GM13977 (cell line): ENCODE measurements around the gene CA6.
"Not testable (repeated sequence)": the region's sequence is repeated elsewhere in the genome, so short reads cannot be mapped to it uniquely, and the experiment has no call there.

ENCODE experiments used
- DNase-seq: peaks from one replicate; pipeline ENCODE4 v3.0.0; 2012; ENCODE audit warnings: low spot score
- in situ Hi-C: fragments of 300-500 bp; cut with MboI; formaldehyde crosslinking; loops from one replicate; pipeline ENCODE4 v1.12.0; 2022; ENCODE audit warnings: low sequenced_read_pairs, low pct_unique_long_range_greater_than_20kb, mixed read lengths, inconsistent platforms; ENCODE audit not compliant: unreplicated experiment
- TF ChIP-seq, protein P1 (sequence below): IDR thresholded peaks from 2 replicates; pipeline ENCODE4 v1.5.1; 2012; ENCODE audit warnings: mild to moderate bottlenecking, control low read depth; ENCODE audit not compliant: insufficient read depth; ENCODE audit errors: extremely low read depth, missing control alignments

Gene CA6

DNA sequence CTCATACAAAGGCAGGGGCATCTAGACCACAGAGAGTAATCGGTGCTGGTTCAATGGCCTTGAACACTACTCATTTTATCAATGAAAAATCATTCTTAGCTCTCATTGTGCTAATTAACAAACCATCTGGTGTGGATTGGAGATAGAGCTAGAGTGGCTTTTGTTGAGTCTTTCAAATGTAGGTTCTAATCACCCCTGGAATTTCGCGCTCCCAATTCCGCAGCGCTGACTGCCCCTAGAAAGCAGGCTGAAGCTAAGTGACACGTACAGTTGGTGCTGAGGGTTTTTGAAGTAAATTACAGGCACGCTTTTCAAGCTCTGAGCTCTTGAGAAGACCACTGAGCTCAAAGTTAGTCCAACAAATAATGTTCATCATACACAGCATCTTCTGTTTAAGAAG lies 31.2 kb upstream of the CA6 start:
- in situ Hi-C loops: loop anchor here (10.0 kb wide), 1 partner anchor 80 kb away; no protein-coding TSS in a partner anchor
- DNase-seq: no peak
- TF ChIP-seq, protein P1, sequence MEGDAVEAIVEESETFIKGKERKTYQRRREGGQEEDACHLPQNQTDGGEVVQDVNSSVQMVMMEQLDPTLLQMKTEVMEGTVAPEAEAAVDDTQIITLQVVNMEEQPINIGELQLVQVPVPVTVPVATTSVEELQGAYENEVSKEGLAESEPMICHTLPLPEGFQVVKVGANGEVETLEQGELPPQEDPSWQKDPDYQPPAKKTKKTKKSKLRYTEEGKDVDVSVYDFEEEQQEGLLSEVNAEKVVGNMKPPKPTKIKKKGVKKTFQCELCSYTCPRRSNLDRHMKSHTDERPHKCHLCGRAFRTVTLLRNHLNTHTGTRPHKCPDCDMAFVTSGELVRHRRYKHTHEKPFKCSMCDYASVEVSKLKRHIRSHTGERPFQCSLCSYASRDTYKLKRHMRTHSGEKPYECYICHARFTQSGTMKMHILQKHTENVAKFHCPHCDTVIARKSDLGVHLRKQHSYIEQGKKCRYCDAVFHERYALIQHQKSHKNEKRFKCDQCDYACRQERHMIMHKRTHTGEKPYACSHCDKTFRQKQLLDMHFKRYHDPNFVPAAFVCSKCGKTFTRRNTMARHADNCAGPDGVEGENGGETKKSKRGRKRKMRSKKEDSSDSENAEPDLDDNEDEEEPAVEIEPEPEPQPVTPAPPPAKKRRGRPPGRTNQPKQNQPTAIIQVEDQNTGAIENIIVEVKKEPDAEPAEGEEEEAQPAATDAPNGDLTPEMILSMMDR: no peak

GRCh38 chr1:8915446-8915845 lies 30.2 kb upstream of the CA6 start:
- in situ Hi-C loops: loop anchor here (10.0 kb wide), 1 partner anchor 79 kb away; no protein-coding TSS in a partner anchor
- no peak for DNase-seq
- TF ChIP-seq, protein P1: no peak

DNA sequence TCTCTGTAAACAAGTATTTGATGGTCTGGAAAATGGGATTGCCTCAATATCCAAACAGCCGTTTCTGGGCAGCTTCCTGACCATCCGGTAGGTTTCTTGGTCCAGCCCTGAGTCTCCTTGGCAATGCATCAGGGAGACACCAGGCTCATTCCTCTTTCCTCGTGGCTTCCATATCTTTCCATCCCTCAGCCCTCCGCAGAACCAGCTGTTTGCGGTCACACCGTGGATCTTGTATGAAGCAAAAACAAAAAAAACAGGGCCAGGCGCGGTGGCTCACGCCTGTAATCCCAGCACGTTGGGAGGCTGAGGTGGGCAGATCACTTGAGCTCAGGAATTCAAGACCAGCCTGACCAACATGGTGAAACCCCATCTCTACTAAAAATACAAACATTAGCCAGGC lies 28.1 kb upstream of the CA6 start:
- in situ Hi-C loops: loop anchor here (10.0 kb wide), 1 partner anchor 77 kb away; no protein-coding TSS in a partner anchor
- not testable (repeated sequence) for DNase-seq

DNA sequence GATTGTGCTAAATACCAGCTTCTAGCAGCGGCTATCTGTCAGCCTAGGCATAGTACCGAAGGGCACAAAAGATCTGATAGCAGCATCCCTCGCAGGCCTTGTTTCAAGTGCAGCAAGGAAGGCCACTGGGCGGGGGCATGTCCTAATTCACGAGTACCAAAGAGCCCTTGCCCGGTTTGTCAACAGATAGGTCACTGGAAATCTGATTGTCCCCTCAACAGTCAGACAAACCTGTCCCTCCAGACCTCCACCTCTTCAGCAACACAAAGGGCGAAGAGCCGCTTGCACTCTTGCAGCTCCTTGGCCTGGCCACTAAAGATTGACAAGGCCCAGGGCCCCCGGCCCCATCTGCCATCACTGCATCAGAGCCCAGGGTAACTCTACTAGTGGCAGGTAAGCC lies 22.7 kb upstream of the CA6 start:
- DNase-seq: no peak
- in situ Hi-C loops: no loop called here
- TF ChIP-seq, protein P1: no peak

DNA sequence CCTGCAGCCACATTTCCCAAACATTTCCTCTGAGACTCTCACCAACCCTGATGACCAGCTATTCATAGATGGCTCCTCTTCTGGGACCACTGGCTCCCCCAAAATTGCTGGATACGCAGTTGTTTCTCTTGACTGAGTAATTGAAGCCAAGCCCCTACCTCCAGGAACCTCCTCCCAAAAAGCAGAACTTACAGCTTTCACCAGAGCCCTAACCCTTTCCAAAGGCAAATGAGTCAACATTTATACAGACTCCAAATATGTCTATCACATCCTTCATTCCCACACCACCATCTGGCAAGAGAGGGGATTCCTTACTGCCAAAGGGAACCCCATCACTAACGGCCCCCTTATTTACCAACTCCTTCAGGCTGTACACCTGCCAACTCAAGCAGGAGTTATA lies 20.3 kb upstream of the CA6 start:
- in situ Hi-C loops: no loop called here
- no peak for DNase-seq
- TF ChIP-seq, protein P1: no peak

DNA sequence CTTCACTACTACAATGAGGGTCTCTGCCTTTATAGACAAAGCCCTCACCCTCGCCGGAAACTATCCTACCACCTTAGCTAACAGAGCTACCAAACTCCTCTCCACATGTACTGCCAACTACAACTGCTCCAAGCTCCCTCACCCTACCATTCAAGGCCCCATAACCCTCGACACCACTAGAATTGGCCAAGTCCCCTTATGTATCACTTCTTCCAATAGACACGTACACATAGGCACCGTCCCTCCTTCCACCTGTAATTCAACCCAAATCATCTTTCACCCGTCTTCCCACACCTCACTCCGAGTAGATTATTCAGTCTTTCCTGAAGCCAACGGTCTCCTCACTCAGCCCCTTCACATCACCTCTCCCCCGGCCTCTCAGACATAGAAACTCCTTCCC lies 19.7 kb upstream of the CA6 start:
- no peak for DNase-seq
- TF ChIP-seq, protein P1: no peak
- in situ Hi-C loops: no loop called here

- TF ChIP-seq, protein P1: no peak
- in situ Hi-C loops: no loop called here
- no peak for DNase-seq
Observed at GRCh38 chr1:8926707-8927694, 18.7 kb upstream of the CA6 start.
